Transverse colon (tissue), 3 donors: ENCODE data around the gene ANHX.

Source experiments
- CTCF ChIP-seq, 5 experiments: fragments of 200-600 bp in 3 of 5; fragments of 450-650 bp in 2 of 5; sonication (generic) in 3 of 5; IDR thresholded peaks; 1 replicate in 2 of 5; 2 replicates in 3 of 5; pipeline ENCODE4 v1.5.1; 2016 to 2017; ENCODE audit warnings: antibody characterized with exemption in 5 of 5, inconsistent platforms in 3 of 5, mild to moderate bottlenecking in 2 of 5, moderate library complexity in 1 of 5
- EP300 ChIP-seq: sonication (generic); formaldehyde crosslinking; IDR thresholded peaks from one replicate; pipeline ENCODE4 v1.6.1; 2017; ENCODE audit warnings: antibody characterized with exemption, low read depth
- POLR2A ChIP-seq: fragments of 450-650 bp; IDR thresholded peaks from one replicate; pipeline ENCODE4 v1.6.1; 2016; ENCODE audit warnings: antibody characterized with exemption, mild to moderate bottlenecking, moderate library complexity

DNA sequence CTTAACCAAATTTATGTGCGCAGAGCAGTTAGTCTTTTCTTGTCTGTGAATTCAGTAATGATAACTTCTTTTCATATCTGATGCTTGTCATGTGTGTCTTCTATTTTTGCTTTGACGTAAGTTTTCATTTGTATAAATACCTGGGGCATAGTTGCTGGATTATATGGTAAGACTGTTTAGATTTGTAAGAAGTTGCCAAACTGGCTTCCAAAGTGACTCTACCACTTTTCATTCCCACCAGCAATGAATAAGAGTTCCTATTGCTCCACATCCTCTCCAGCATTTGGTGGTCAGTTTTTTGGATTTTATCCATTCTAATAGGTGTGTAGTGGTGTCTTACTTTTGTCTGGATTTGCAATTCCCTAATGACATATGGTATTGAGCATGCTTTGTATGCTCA is 45.5 kb downstream of the ANHX start:
- no peak for TF ChIP-seq POLR2A
- TF ChIP-seq CTCF (IDR thresholded peaks at IDR 0.05) = no peak
- TF ChIP-seq EP300 = no peak
